Right renal pelvis (tissue), 4 donors: ENCODE results near the gene RFXAP. TPM values are rescaled to one million over a fixed set of nuclear protein-coding genes. Genes with fewer than 3 reads are reported as not detected.
"Not testable (repeated sequence)": the region's sequence is repeated elsewhere in the genome, so short reads cannot be mapped to it uniquely, and the experiment has no call there.

ENCODE experiments used
- DNase-seq, 4 donors: peaks; one replicate each; pipeline ENCODE4 v3.0.0-alpha.2; 2013; ENCODE audit warnings: low read depth in 4 of 4, low spot score in 3 of 4, missing footprints in 1 of 4
- polyA plus RNA-seq, 4 donors: library from polyadenylated mRNA; unstranded; fragments of 120-200 nt; gene quantifications; one replicate each; pipeline ENCODE4 v1.2.1, GENCODE V29; 2013; ENCODE audit not compliant: insufficient read length in 4 of 4

RFXAP gene, protein sequence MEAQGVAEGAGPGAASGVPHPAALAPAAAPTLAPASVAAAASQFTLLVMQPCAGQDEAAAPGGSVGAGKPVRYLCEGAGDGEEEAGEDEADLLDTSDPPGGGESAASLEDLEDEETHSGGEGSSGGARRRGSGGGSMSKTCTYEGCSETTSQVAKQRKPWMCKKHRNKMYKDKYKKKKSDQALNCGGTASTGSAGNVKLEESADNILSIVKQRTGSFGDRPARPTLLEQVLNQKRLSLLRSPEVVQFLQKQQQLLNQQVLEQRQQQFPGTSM
- 10 to 100 TPM; 13.8 to 19.2 (median 17.0) TPM for polyA plus RNA-seq

DNA sequence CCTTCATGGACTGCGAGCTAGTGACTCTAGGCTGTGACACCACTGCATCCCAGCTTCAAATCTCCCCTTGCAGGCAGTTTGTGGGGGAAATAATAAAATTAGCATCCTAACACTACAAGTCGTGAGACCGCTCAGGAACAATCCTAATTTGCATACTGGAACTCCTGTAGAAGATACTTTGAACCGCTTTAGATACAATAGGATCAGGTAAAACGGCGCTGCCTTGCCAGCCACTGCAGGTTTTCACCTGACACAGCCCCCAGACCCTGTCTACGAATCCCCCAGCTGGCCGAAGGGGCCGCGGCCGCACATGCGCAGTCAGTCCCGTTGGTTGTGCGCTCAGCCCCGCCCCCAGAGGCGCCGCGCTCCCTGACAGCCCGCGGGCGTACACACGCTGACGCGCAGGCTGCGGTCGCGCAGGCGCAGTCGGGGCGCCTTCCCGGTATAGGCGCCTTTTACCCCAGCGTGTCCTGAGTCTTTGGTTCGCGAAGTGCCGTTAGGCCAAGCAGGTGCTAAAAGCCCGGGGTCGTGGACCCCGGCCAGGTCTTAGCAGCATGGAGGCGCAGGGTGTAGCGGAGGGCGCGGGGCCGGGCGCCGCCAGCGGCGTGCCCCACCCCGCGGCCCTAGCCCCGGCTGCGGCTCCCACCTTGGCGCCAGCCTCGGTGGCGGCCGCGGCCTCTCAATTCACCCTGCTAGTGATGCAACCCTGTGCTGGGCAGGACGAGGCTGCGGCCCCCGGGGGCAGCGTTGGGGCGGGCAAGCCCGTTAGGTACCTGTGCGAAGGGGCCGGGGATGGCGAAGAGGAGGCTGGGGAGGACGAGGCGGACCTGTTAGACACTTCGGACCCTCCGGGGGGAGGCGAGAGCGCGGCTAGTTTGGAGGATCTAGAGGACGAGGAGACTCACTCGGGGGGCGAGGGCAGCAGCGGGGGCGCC lies at the start of gene RFXAP:
RFXAP (plus strand) TSS at position 419 of the 935 bp plus-strand sequence; CDS start at position 555, 136 bp downstream.
- peak; percentile 79 to 87 (median 82) for DNase-seq

GRCh38 chr13:36769545-36769944 lies 49.5 kb upstream of the RFXAP start:
- no peak for DNase-seq

- no peak for DNase-seq
Observed at GRCh38 chr13:36770741-36771140, 48.3 kb upstream of the RFXAP start.

DNA sequence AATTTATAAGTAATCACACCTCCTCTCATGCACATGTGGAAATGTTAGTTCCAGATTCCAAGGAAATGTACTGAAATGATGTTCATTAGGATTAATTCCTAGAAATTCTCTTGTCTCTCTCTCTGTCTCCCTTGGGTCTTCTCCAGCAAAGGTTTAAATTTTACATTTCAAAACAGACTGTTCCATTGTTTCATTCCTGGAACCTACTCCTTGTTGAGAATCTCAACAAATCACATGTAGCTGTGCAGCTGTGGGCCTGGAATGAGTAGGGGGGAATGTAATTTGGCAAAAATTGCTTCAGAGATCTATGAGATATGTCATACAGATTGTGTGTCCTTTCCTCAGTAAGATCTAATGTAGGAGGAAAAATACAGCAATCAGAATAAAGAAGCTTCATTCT lies 46.2 kb upstream of the RFXAP start:
- DNase-seq = no peak

GRCh38 chr13:36774931-36775330 lies 44.1 kb upstream of the RFXAP start:
- no peak for DNase-seq

DNA sequence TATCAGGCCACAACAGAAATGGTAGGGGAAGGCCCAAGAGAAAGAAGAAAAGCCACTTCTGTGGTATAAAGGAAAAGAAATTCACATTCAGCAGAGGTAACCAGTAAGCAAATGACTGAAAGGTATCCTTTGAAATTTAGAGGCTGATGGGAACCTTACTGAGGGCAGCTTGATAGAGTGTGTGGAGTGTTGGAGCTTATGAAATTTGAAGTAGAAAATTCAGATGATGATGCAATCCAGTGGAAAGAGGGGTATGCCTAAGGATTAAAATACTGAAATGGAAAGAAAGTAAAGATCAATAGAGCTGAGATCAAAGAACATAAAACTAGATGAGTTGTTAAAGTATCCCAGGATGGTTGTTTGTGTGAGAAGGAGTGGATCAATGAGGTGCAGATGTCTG lies 42.8 kb upstream of the RFXAP start:
- DNase-seq = no peak

GRCh38 chr13:36778083-36778671 lies 40.8 kb upstream of the RFXAP start:
- DNase-seq = peak; percentile 53 to 75 (median 59)

DNA sequence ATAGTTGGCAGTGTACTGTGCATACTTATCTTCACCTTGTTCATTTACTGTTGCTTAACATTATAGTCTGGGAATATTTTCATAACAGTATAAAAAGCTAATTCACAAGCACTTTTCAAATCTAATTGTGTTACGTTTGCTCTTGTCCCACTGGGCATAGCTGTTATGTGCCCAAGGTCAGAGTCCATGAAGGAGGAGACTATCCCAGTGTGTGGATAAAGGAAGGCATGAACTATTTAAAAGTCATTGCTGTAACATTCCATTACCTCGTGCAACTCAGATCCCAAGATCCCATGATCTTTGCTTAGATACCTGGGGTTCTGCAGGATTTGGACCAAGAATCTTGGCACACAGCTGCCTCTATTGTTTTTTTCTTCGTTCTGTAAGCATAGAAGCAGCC lies 35.1 kb upstream of the RFXAP start:
- no peak for DNase-seq

- not testable (repeated sequence) for DNase-seq
Observed at GRCh38 chr13:36786175-36786574, 32.8 kb upstream of the RFXAP start.

- DNase-seq = no peak
Observed at GRCh38 chr13:36787181-36787580, 31.8 kb upstream of the RFXAP start.

- no peak for DNase-seq
Observed at GRCh38 chr13:36788276-36788675, 30.7 kb upstream of the RFXAP start.

DNA sequence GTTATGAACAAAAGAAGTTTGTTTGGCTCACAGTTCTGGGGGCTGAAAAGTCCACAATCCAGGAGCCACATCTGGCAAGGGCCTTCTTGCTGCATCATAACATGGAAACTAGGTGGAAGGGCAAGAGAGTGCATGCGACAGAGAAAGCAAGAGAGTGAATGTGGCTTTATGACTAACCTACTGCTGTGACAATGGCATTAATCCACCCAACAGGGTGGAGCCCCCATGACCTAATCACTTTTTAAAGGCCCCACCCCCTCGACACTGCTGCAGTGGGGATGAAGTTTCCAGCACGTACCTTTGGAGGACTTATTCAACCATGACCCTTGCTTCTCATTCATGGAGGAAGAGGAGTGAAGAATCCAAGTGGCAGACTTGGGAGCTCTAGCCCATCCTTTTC lies 30.0 kb upstream of the RFXAP start:
- no peak for DNase-seq

GRCh38 chr13:36789730-36790129 lies 29.3 kb upstream of the RFXAP start:
- no peak for DNase-seq

- DNase-seq = no peak
Observed at GRCh38 chr13:36794706-36795105, 24.3 kb upstream of the RFXAP start.

DNA sequence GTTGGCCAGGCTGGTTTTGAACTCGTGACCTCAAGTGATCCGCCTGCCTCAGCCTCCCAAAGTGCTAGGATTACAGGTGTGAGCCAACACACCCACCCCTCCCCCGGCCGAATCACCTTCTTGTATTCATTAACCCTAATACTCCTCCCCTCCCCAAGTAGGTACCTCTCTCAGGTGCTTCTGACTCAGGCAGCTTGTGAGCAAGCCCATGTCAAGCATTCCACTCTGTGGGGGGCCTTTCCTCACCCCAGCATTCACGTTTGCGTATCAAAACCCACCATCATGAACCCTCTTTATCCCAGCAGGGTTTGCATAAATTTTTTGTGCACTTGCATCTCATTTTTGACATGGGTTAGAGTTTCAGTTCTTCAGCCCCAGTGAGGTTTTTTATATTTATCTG lies 23.6 kb upstream of the RFXAP start:
- no peak for DNase-seq

DNA sequence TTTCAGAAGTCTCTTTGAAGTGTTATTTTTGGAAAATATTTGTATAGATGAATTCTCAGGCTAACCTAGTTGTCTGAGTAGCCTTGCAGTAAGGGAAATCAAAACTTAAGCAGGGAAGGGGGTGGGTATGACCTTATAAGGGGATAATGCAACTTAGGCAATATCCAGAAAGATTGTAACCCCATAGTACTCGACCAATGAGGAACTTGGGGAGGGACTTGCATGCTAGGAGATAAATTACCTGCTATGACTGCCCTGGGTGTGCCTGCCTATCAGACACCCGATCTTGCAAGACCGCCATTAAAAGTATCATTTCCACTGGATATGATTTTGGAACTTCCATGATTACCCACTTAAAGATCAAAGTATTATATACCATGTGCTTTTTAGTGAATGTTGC lies 23.0 kb upstream of the RFXAP start:
- DNase-seq = no peak

GRCh38 chr13:36801035-36801434 lies 18.0 kb upstream of the RFXAP start:
- no peak for DNase-seq

DNA sequence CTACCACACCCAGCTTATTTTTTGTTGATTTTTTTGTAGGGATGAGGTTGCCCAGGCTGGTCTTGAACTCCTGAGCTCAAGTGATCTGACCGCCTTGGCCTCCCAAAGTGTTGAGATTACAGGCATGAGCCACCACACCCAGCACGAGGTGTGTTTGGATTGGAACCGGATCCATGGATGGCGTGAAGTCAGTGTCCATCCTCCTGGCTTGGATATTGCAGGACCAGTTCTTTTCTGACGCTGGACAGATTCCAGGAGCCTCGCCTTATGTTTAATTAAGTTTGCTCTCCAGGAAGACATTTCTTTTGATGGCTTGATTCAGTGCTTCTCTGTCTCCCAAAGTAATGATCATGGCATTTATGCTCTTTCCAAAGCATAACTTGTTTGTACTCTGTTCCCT lies 14.4 kb upstream of the RFXAP start:
- no peak for DNase-seq

- DNase-seq = no peak
Observed at GRCh38 chr13:36806102-36806501, 12.9 kb upstream of the RFXAP start.

DNA sequence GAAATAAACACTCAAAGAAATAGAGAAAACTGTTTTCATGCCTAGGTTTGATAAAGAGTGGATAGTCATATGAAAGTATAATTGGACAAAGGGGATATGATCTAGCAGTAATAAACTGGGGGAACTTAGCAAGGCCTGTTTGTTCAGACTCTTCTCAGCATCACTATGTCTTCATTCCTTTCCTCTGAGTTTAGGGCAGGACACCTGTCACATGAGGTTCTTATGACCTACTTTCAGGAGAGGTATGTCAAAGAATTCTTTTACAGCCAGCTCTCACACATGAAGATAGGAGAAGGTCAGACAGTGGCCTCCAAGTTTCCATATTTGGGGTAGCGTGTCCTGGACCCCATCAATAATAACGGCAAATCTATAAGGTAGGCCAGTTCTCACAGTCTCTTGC lies 11.4 kb upstream of the RFXAP start:
- DNase-seq = no peak

- no peak for DNase-seq
Observed at GRCh38 chr13:36813225-36813624, 5.8 kb upstream of the RFXAP start.
